Loucy (cell line): Measurements from ENCODE around the gene ALG1.

ENCODE experiments used
- H2AFZ ChIP-seq: fragments of 200-600 bp; sonication (generic); 2 replicates; pipeline ENCODE4 v1.6.0; 2016; ENCODE audit warnings: antibody characterized with exemption, mild to moderate bottlenecking, low read length, moderate library complexity
- H3F3A ChIP-seq: fragments of 200-600 bp; 2 replicates; pipeline ENCODE4 v1.6.0; 2016; ENCODE audit warnings: antibody characterized with exemption, low read depth, mild to moderate bottlenecking
- H3K27me3 ChIP-seq: fragments of 200-600 bp; sonication (generic); 2 replicates; pipeline ENCODE4 v1.6.1; 2014; ENCODE audit warnings: low read length, mild to moderate bottlenecking; ENCODE audit not compliant: insufficient read depth, poor library complexity, severe bottlenecking
- H3K36me3 ChIP-seq: fragments of 200-600 bp; sonication (generic); 2 replicates; pipeline ENCODE4 v1.6.1; 2016; ENCODE audit warnings: low read length; ENCODE audit not compliant: insufficient read depth
- H3K4me1 ChIP-seq: fragments of 200-600 bp; sonication (generic); 2 replicates; pipeline ENCODE4 v1.5.1; 2014; ENCODE audit warnings: low read length, mild to moderate bottlenecking; ENCODE audit not compliant: insufficient read depth, poor library complexity, severe bottlenecking
- H3K4me2 ChIP-seq: fragments of 200-600 bp; sonication (generic); 2 replicates; pipeline ENCODE4 v1.6.0; 2014; ENCODE audit warnings: antibody characterized with exemption, low read length, low read depth, mild to moderate bottlenecking; ENCODE audit not compliant: poor library complexity, severe bottlenecking
- H3K4me3 ChIP-seq: fragments of 200-600 bp; sonication (generic); 2 replicates; pipeline ENCODE4 v1.5.1; 2014; ENCODE audit warnings: low read length, mild to moderate bottlenecking, mixed read lengths; ENCODE audit not compliant: poor library complexity, severe bottlenecking
- H3K79me2 ChIP-seq: fragments of 200-600 bp; sonication (generic); 2 replicates; pipeline ENCODE4 v1.6.1; 2014; ENCODE audit warnings: low read length; ENCODE audit not compliant: insufficient read depth
- H3K9ac ChIP-seq: fragments of 200-600 bp; sonication (generic); 2 replicates; pipeline ENCODE4 v1.6.0; 2014; ENCODE audit warnings: mild to moderate bottlenecking, low read depth, low read length, moderate library complexity; ENCODE audit not compliant: poor library complexity, severe bottlenecking
- H3K9me2 ChIP-seq: fragments of 200-600 bp; sonication (generic); replicated peaks from 2 replicates; pipeline ENCODE4 v1.6.1; 2016; ENCODE audit warnings: low read depth, low read length, mixed read lengths
- H3K9me3 ChIP-seq: fragments of 200-600 bp; sonication (generic); 2 replicates; pipeline ENCODE4 v1.6.1; 2014; ENCODE audit warnings: mild to moderate bottlenecking, antibody characterized with exemption, low read length, low read depth; ENCODE audit not compliant: insufficient read depth
- H4K20me1 ChIP-seq: fragments of 200-600 bp; sonication (generic); 2 replicates; pipeline ENCODE4 v1.6.0; 2014; ENCODE audit warnings: antibody characterized with exemption, low read length, mild to moderate bottlenecking; ENCODE audit not compliant: insufficient read depth, poor library complexity, severe bottlenecking
- EZH2phosphoT487 ChIP-seq: fragments of 200-600 bp; IDR thresholded peaks from 2 replicates; pipeline ENCODE4 v1.6.1; 2018; ENCODE audit warnings: antibody characterized with exemption, mild to moderate bottlenecking, moderate library complexity, borderline replicate concordance
- TF ChIP-seq, protein P1 (sequence below): fragments of 200-600 bp; sonication (generic); conservative IDR thresholded peaks from 2 replicates; pipeline ENCODE4 v1.5.1; 2014; ENCODE audit warnings: mild to moderate bottlenecking, antibody characterized with exemption, low read length

Gene ALG1

DNA sequence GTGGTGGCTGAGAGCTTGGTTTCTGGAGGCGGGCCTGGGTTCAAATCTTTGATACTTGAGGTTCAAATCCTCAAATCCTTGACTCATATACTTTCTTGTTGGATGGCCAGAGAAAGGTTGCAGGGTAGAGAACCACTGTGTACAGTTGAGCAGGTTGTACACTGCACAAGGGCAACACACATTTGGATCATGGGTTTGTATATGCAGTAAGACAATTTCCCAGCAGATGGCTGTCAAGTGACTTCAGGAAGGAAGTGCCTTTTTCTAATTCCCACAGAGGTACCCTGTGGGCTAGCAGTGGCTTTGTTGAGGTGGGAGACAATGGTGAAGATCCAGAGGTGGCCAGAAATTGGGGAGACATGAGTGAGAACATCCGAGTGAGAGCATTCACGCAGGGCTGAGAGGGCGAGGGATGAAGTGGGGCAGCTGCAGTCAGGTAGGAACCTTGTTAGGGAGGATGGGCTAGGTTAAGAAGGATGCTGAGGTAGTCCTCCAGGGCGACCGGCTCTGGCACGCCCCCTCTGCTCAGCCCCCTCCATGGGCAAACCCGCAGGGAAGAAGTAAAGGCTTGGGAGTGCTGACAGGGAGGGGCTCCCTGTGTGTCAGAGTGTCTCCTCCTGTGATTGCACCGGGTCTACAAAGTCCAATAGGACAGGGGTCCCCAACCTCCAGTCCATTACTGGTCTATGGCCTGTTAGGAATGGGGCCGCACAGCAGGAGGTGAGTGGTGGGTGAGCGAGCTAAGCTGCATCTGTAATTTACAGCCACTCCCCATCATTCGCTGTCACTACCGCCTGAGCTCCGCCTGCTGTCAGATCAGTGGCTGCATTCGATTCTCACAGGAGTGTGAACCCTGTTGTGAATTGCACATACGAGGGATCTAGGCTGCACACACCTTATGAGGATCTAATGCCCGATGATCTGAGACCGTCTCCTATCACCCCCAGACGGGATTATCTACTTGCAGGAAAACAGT, 8.6 kb upstream of the ALG1 start:
- Histone ChIP-seq H3K9me2 (no peaks in the 10 kb centered on the region), H3K4me2 (no peak overlapping the region), H2AFZ (no peak overlapping the region), H3K4me3 (no peak overlapping the region), H3K9me3 (no peaks in the 10 kb centered on the region), H3K9ac (no peak overlapping the region), H3F3A (no peaks in the 10 kb centered on the region), H3K4me1 (no peaks in the 10 kb centered on the region), H4K20me1 (no peaks in the 10 kb centered on the region), H3K27me3 (no peaks in the 10 kb centered on the region), H3K79me2 (no peaks in the 10 kb centered on the region), H3K36me3 (no peaks in the 10 kb centered on the region)
- no peak for TF ChIP-seq EZH2phosphoT487
- TF ChIP-seq, protein P1, sequence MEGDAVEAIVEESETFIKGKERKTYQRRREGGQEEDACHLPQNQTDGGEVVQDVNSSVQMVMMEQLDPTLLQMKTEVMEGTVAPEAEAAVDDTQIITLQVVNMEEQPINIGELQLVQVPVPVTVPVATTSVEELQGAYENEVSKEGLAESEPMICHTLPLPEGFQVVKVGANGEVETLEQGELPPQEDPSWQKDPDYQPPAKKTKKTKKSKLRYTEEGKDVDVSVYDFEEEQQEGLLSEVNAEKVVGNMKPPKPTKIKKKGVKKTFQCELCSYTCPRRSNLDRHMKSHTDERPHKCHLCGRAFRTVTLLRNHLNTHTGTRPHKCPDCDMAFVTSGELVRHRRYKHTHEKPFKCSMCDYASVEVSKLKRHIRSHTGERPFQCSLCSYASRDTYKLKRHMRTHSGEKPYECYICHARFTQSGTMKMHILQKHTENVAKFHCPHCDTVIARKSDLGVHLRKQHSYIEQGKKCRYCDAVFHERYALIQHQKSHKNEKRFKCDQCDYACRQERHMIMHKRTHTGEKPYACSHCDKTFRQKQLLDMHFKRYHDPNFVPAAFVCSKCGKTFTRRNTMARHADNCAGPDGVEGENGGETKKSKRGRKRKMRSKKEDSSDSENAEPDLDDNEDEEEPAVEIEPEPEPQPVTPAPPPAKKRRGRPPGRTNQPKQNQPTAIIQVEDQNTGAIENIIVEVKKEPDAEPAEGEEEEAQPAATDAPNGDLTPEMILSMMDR: peak; percentile 13; the same call in 1 of the 2 replicates

DNA sequence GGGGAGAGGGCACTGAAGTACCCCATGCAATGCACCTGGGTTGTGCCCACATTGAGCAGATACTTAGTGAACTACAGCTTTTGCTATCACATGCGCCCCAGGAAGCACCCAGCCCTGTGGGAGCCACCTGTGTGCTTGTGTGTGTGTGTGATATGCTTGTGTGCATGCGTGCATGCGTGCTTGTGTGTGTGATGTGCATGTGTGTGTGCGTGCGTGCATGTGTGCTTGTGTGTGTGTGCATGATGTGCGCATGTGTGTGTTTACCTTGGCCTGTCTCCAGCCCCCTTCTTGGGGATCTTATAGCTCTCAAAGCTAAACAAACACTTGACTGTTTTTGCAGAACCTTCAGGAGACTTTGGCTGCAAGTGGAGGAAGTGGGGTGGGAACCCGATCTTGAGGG, 6.7 kb upstream of the ALG1 start:
- Histone ChIP-seq H3K4me3 (no peak overlapping the region), H3K36me3 (no peaks in the 10 kb centered on the region), H3K4me2 (no peak overlapping the region), H3K9ac (no peak overlapping the region), H3K79me2 (no peaks in the 10 kb centered on the region), H3K27me3 (no peaks in the 10 kb centered on the region), H3K9me3 (no peaks in the 10 kb centered on the region), H3K9me2 (no peaks in the 10 kb centered on the region), H4K20me1 (no peaks in the 10 kb centered on the region), H2AFZ (no peak overlapping the region), H3F3A (no peaks in the 10 kb centered on the region), H3K4me1 (no peaks in the 10 kb centered on the region)
- TF ChIP-seq, protein P1: no peak
- no peak for TF ChIP-seq EZH2phosphoT487

DNA sequence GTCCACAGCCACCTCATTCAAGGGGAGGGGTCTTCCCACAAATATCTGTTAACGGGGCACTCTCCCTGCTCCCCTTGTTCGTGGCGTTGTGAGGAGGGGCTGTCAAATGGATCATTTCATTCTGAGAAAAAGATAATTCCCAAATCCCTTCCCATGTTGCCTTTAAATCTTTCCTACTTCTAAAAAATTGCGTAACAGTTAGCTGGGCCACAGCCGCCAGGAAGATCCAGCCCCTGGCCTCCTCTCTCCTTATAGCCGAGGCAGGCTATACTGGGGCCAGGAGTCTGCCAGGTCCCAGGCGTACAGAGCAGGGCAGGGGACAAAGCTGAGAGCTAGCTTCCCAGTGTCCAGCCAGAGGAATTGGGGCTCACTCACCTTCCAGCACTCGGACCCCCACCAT, 6.3 kb upstream of the ALG1 start:
- H2AFZ ChIP-seq: no peak overlapping the region
- H3K36me3 ChIP-seq: no peaks in the 10 kb centered on the region
- no peaks in the 10 kb centered on the region for H3F3A ChIP-seq
- H3K9me3 ChIP-seq: no peaks in the 10 kb centered on the region
- no peaks in the 10 kb centered on the region for H3K79me2 ChIP-seq
- no peak for TF ChIP-seq EZH2phosphoT487
- TF ChIP-seq, protein P1: no peak
- H3K4me2 ChIP-seq: no peak overlapping the region
- H3K27me3 ChIP-seq: no peaks in the 10 kb centered on the region
- no peak overlapping the region for H3K9ac ChIP-seq
- H3K4me1 ChIP-seq: no peaks in the 10 kb centered on the region
- no peak overlapping the region for H3K4me3 ChIP-seq
- H3K9me2 ChIP-seq: no peaks in the 10 kb centered on the region
- H4K20me1 ChIP-seq: no peaks in the 10 kb centered on the region
